Trophoblast cell (in vitro differentiated cells and primary cell): ENCODE measurements around the gene TSC22D2.

Source experiments
- DNase-seq, 2 donors: peaks; one replicate each; pipeline ENCODE4 v3.0.0-alpha.2; 2016
- H2AFZ ChIP-seq: 2 replicates; pipeline ENCODE4 v1.6.1; 2013; ENCODE audit warnings: low read length, moderate library complexity, mild to moderate bottlenecking; ENCODE audit not compliant: insufficient read depth, poor library complexity
- H2AK5ac ChIP-seq: 2 replicates; pipeline ENCODE4 v1.6.1; 2013; ENCODE audit warnings: mild to moderate bottlenecking, low read length
- H2BK120ac ChIP-seq: 2 replicates; pipeline ENCODE4 v1.6.1; 2013; ENCODE audit warnings: low read length, mild to moderate bottlenecking, moderate library complexity; ENCODE audit not compliant: insufficient read depth, poor library complexity
- H2BK12ac ChIP-seq: 2 replicates; pipeline ENCODE4 v1.6.1; 2013; ENCODE audit warnings: mild to moderate bottlenecking, low read length, moderate library complexity
- H2BK5ac ChIP-seq: 2 replicates; pipeline ENCODE4 v1.6.1; 2013; ENCODE audit warnings: low read length, low read depth, moderate library complexity, mild to moderate bottlenecking; ENCODE audit not compliant: poor library complexity
- H3K14ac ChIP-seq: 2 replicates; pipeline ENCODE4 v1.6.1; 2013; ENCODE audit warnings: mild to moderate bottlenecking, low read length
- H3K18ac ChIP-seq: 2 replicates; pipeline ENCODE4 v1.6.1; 2013; ENCODE audit warnings: mild to moderate bottlenecking, low read length
- H3K23ac ChIP-seq: 2 replicates; pipeline ENCODE4 v1.6.1; 2013; ENCODE audit warnings: low read length
- H3K27ac ChIP-seq: 2 replicates; pipeline ENCODE4 v1.5.1; 2013; ENCODE audit warnings: low read depth, mild to moderate bottlenecking, inconsistent platforms, low read length, moderate library complexity
- H3K27me3 ChIP-seq: 2 replicates; pipeline ENCODE4 v1.6.1; 2013; ENCODE audit warnings: inconsistent platforms, mild to moderate bottlenecking, low read length, moderate library complexity; ENCODE audit not compliant: insufficient read depth
- H3K36me3 ChIP-seq, 2 experiments: 1 replicate in 1 of 2; 2 replicates in 1 of 2; pipeline ENCODE4 v1.6.1; 2013; ENCODE audit warnings: low read length in 2 of 2, mild to moderate bottlenecking in 2 of 2, moderate library complexity in 1 of 2; ENCODE audit not compliant: insufficient read depth in 2 of 2, control insufficient read depth in 1 of 2
- H3K4ac ChIP-seq: 2 replicates; pipeline ENCODE4 v1.6.1; 2013; ENCODE audit warnings: low read depth, mild to moderate bottlenecking, low read length, moderate library complexity
- H3K4me1 ChIP-seq, 2 experiments: 1 replicate in 1 of 2; 2 replicates in 1 of 2; pipeline ENCODE4 v1.6.1; 2013; ENCODE audit warnings: low read length in 2 of 2, mild to moderate bottlenecking in 2 of 2, moderate library complexity in 1 of 2; ENCODE audit not compliant: insufficient read depth in 2 of 2, control insufficient read depth in 1 of 2
- H3K4me2 ChIP-seq: 2 replicates; pipeline ENCODE4 v1.6.1; 2013; ENCODE audit warnings: inconsistent platforms, mild to moderate bottlenecking, low read length, moderate library complexity
- H3K4me3 ChIP-seq: 2 replicates; pipeline ENCODE4 v1.5.1; 2013; ENCODE audit warnings: mild to moderate bottlenecking, low read depth, low read length, inconsistent platforms
- H3K79me1 ChIP-seq: one replicate; pipeline ENCODE4 v1.6.1; 2013; ENCODE audit warnings: low read length
- H3K79me2 ChIP-seq: 2 replicates; pipeline ENCODE4 v1.6.1; 2013; ENCODE audit warnings: low read length, mild to moderate bottlenecking; ENCODE audit not compliant: control insufficient read depth, insufficient read depth, poor library complexity
- H3K9ac ChIP-seq: 2 replicates; pipeline ENCODE4 v1.6.1; 2013; ENCODE audit warnings: mild to moderate bottlenecking, low read length
- H3K9me3 ChIP-seq: 2 replicates; pipeline ENCODE4 v1.6.1; 2013; ENCODE audit warnings: low read depth, mild to moderate bottlenecking, control low read depth, inconsistent platforms, low read length; ENCODE audit not compliant: insufficient read depth
- H4K12ac ChIP-seq: 2 replicates; pipeline ENCODE4 v1.6.1; 2013; ENCODE audit warnings: low read depth, mild to moderate bottlenecking, low read length, moderate library complexity
- H4K8ac ChIP-seq: 2 replicates; pipeline ENCODE4 v1.6.1; 2013; ENCODE audit warnings: low read depth, mild to moderate bottlenecking, low read length, moderate library complexity
- H4K91ac ChIP-seq: one replicate; pipeline ENCODE4 v1.6.1; 2013; ENCODE audit warnings: low read depth, mild to moderate bottlenecking, low read length, moderate library complexity
- WGBS: extraction: QIAGEN DNeasy Blood & Tissue Kit; methylation state at CpG from one replicate; pipeline ENCODE4 v1.1.7; 2013; ENCODE audit warnings: missing lambda C conversion rate; ENCODE audit not compliant: insufficient read length, insufficient coverage; ENCODE audit errors: extremely low coverage; 5-methylcytosine and 5-hydroxymethylcytosine counted together

Gene TSC22D2

GRCh38 chr3:150454085-150454484 is 46.0 kb downstream of the TSC22D2 start:
- H3K4me2 ChIP-seq: no peak overlapping the region
- no peak overlapping the region for H4K12ac ChIP-seq
- H4K91ac ChIP-seq: no peak overlapping the region
- no peak overlapping the region for H2BK12ac ChIP-seq
- no peak overlapping the region for H2AFZ ChIP-seq
- H3K27me3 ChIP-seq: no peaks in the 10 kb centered on the region
- no peak overlapping the region for H2BK5ac ChIP-seq
- H3K79me2 ChIP-seq: no peaks in the 10 kb centered on the region
- H3K4me1 ChIP-seq: no peaks in the 10 kb centered on the region
- no peaks in the 10 kb centered on the region for H3K79me1 ChIP-seq
- no peak overlapping the region for H2BK120ac ChIP-seq
- no peak overlapping the region for H3K9ac ChIP-seq
- H3K18ac ChIP-seq: no peak overlapping the region
- no CpG with 5 or more reads among the region's 2 CpGs for WGBS
- no peaks in the 10 kb centered on the region for H3K9me3 ChIP-seq
- H2AK5ac ChIP-seq: no peak overlapping the region
- H3K4me3 ChIP-seq: no peak overlapping the region
- H4K8ac ChIP-seq: no peak overlapping the region
- H3K36me3 ChIP-seq: peaks cover 7 to 10% of the 10 kb centered on the region in 2 experiments
- no peak overlapping the region for H3K23ac ChIP-seq
- no peak for DNase-seq
- no peak overlapping the region for H3K14ac ChIP-seq
- H3K27ac ChIP-seq: no peak overlapping the region
- H3K4ac ChIP-seq: no peak overlapping the region

- H3K9ac ChIP-seq: no peak overlapping the region
- no peak for DNase-seq
- H3K23ac ChIP-seq: no peak overlapping the region
- H3K79me1 ChIP-seq: no peaks in the 10 kb centered on the region
- H3K18ac ChIP-seq: no peak overlapping the region
- no peak overlapping the region for H3K27ac ChIP-seq
- H2AK5ac ChIP-seq: no peak overlapping the region
- no peak overlapping the region for H4K8ac ChIP-seq
- WGBS: no CpG with 5 or more reads among the region's 1 CpG
- no peaks in the 10 kb centered on the region for H3K79me2 ChIP-seq
- H2BK120ac ChIP-seq: no peak overlapping the region
- no peak overlapping the region for H3K14ac ChIP-seq
- no peaks in the 10 kb centered on the region for H3K27me3 ChIP-seq
- H3K9me3 ChIP-seq: no peaks in the 10 kb centered on the region
- H3K4me3 ChIP-seq: no peak overlapping the region
- no peak overlapping the region for H2BK12ac ChIP-seq
- no peak overlapping the region for H4K91ac ChIP-seq
- no peak overlapping the region for H3K4me2 ChIP-seq
- H3K36me3 ChIP-seq: peaks cover 7 to 10% of the 10 kb centered on the region in 2 experiments
- no peak overlapping the region for H4K12ac ChIP-seq
- no peaks in the 10 kb centered on the region for H3K4me1 ChIP-seq
- H2AFZ ChIP-seq: no peak overlapping the region
- H3K4ac ChIP-seq: no peak overlapping the region
- no peak overlapping the region for H2BK5ac ChIP-seq
Measured at GRCh38 chr3:150454622-150455021, 46.5 kb downstream of the TSC22D2 start.

- Histone ChIP-seq H3K4me1 (no peaks in the 10 kb centered on the region), H3K14ac (no peak overlapping the region), H3K9ac (no peak overlapping the region), H3K4me2 (no peak overlapping the region), H3K4ac (no peak overlapping the region), H4K91ac (no peak overlapping the region), H3K4me3 (no peak overlapping the region), H2BK5ac (no peak overlapping the region), H3K79me1 (no peaks in the 10 kb centered on the region), H2AK5ac (no peak overlapping the region), H3K27me3 (no peaks in the 10 kb centered on the region), H3K27ac (no peak overlapping the region), H2BK120ac (no peak overlapping the region), H4K8ac (no peak overlapping the region), H3K79me2 (no peaks in the 10 kb centered on the region), H3K18ac (no peak overlapping the region), H2AFZ (no peak overlapping the region), H3K9me3 (no peaks in the 10 kb centered on the region), H3K23ac (no peak overlapping the region), H4K12ac (no peak overlapping the region), H2BK12ac (no peak overlapping the region), H3K36me3 (peaks cover 7 to 10% of the 10 kb centered on the region in 2 experiments)
- no CpG with 5 or more reads among the region's 1 CpG for WGBS
- DNase-seq: no peak
Measured at GRCh38 chr3:150455341-150455740, 47.2 kb downstream of the TSC22D2 start.

GRCh38 chr3:150458001-150458400 is 49.9 kb downstream of the TSC22D2 start:
- DNase-seq: no peak
- Histone ChIP-seq H3K36me3 (peaks cover 6 to 10% of the 10 kb centered on the region in 2 experiments), H3K79me2 (no peaks in the 10 kb centered on the region), H3K9me3 (no peaks in the 10 kb centered on the region), H2BK12ac (no peak overlapping the region), H3K18ac (no peak overlapping the region), H3K4me3 (no peak overlapping the region), H3K23ac (no peak overlapping the region), H4K91ac (no peak overlapping the region), H3K14ac (no peak overlapping the region), H3K4me1 (no peaks in the 10 kb centered on the region), H3K4me2 (no peak overlapping the region), H4K12ac (no peak overlapping the region), H2BK5ac (no peak overlapping the region), H2AK5ac (no peak overlapping the region), H4K8ac (no peak overlapping the region), H3K27ac (no peak overlapping the region), H2AFZ (no peak overlapping the region), H3K27me3 (no peaks in the 10 kb centered on the region), H2BK120ac (no peak overlapping the region), H3K79me1 (no peaks in the 10 kb centered on the region), H3K9ac (no peak overlapping the region), H3K4ac (no peak overlapping the region)
- WGBS: no CpG with 5 or more reads among the region's 3 CpGs
